Measurements from ENCODE around the gene PTCH2.
"Not testable (repeated sequence)": the region's sequence is repeated elsewhere in the genome, so short reads cannot be mapped to it uniquely, and the experiment has no call there.

PTCH2 gene

DNA sequence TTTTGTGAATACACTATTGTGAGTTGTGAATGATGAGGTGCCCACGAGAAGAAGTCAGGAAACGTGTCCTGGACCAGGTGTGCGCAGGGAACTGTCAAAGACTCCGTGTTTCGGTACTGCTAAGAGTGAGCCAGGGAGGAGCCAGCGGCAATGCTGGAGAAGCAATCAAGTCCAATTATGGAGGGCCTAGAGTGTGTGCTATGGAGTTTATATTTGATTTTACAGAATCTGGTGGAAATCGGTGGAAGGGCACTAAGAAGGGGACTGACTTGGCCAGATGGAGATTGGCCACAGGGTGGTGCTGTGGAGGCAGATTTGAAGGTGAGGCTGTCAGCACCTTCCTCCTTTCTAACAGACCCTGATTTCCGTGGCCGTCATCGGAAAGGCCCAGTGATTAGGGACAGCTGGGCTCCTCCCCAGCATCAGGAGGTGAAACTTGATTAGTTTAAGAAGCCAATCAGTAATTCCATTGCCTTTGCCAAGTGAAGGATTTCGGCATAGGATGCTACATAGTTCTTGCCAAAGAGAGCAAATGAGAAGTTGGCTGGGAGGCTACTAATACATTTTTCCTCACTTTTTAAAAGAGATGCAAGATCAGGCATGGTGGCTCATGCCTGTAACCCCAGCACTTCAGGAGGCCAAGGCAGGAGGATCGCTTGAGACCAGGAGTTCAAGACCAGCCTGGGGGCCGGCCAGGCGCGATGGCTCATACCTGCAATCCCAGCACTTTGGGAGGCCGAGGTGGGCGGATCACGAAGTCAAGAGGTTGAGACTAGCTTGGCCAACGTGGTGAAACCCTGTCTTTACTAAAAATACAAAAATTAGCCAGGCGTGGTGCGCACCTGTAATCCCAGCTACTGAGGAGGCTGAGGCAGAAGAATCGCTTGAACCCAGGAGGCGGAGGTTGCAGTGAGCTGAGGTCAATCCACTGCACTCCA lies 7.0 kb downstream of the PTCH2 start:
- DNase-seq = peak; percentile 89

DNA sequence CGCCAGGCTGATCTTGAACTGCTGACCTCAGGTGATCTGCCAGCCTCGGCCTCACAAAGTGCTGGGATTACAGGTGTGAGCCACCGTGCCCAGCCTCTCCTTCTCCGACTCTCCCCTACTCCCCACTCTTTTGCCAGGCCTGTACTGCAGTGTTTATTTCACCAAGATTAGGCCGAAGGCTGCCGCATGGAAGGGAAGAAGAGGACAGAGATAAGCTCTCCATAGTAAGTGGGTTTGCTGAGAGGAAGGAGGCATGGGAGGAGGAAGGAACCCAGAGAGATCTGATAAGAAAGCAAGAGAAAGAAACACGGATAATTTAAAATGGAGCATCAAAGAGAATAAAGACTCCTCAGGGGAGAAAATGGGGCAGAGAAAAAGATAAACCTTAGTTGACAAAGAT lies 8.7 kb downstream of the PTCH2 start:
- peak; percentile 43 for DNase-seq

DNA sequence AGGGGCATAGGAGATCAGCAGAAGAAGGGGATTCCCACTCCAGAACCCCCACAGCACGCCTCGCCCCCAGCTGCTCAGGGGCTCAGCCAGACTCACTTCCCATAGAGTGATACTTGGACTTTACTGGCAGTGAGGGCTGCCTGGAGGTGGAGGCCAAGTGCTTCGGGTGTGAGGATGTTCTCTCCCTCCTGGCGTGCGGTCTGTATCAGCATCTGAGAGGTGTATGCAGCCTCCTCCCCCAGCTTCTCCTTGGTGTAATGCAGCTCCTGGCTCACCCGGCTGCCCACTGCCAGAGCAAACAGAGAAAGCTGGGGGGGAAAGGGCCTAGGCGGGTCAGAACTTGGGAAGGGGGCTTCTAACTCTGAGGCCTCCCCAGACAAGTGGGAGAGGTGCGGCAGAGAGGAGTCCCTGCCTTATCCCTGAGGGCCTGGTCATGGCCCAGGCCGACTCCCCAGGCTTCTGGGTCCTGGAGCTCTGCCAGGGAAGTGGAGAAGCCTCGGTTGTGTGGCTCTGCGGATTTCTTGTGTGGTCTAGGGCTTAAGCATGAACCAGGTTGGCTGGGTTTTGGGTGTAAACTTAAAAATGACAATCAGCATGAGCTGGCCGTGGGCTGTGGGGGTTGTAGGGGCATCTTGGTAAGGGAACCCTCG lies 10.9 kb downstream of the PTCH2 start:
- DNase-seq = no peak

DNA sequence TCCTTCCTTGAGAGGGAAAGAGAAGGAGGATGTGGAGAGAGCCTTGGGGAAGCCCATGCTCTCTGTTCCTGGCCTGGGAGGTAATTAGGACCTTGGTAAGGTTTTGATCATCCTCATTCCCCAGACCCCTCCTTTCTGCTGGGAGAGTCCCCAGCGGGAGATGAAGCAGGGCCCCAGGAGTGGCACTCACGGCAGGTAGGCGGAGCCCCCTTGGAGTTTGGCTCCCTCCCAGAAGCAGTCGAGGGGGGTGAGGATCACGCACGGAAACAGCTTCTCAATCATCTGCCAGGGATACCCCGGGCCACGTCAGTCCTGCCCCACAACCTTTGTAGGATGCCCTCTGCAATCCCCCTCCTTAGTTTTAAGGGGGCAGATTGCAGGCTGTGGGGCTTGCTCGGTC lies 11.5 kb downstream of the PTCH2 start:
- no peak for DNase-seq

DNA sequence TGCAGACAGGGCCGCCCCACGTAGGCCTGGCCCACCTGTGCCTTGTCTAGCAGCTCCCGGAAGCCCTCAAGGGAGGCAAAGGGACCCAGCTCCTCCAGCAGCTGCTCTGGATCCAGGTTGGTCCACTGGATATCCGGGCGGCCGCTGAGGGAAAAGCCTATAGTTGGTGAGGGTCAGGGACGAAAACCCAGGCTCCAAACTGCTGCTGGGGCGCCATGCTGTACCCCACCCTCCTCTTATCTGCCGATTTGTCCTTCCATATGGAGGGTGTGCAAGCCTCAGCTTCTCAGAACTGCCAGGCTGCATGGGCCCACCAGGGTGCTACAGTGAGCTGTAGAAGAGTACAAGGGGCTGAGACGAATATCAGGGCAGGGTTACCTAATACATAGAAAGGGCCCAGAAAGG lies 12.2 kb downstream of the PTCH2 start:
- peak; percentile 32 for DNase-seq

DNA sequence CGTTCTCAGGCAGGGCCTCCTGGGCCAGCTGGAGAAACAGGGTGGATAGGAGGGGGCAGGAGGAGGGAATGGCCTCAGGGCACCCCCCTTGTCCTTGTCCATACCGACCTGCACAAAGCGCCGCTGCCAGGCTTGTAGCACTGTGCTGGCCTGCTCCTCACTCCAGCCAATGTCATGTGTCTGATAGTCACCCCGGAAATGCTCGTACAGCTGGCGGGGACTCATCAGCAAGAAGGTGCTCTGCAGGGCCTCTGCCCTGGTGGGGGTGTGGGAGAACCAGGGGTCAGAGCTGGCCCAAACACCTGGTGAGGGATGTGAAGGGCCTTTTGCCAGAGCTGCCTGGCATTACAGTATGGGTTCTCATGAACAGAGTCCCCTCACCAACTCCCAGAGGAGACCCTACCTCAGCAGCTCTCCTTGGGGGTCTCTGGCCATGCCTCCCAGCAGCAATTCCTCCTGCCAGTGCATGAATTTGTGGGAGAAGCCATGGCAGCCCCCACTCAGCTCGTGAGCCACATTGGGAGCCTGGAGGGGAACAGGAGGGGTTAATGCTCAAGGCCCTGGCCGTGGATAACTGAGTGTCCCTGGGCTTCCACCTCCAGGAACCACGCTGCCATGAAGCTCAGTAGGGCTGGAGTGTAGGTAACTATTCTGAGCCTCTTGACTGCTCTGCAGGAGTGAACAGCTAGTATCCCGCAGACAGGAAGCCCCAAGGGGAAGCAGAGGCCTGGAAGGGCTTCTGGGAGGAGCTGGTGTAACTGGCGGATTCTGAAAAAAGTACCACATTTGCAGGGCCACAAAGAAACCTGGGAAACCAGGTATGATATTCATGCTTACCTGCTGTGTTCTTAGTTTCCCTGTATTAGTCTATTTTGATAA lies 13.3 kb downstream of the PTCH2 start:
- no peak for DNase-seq

DNA sequence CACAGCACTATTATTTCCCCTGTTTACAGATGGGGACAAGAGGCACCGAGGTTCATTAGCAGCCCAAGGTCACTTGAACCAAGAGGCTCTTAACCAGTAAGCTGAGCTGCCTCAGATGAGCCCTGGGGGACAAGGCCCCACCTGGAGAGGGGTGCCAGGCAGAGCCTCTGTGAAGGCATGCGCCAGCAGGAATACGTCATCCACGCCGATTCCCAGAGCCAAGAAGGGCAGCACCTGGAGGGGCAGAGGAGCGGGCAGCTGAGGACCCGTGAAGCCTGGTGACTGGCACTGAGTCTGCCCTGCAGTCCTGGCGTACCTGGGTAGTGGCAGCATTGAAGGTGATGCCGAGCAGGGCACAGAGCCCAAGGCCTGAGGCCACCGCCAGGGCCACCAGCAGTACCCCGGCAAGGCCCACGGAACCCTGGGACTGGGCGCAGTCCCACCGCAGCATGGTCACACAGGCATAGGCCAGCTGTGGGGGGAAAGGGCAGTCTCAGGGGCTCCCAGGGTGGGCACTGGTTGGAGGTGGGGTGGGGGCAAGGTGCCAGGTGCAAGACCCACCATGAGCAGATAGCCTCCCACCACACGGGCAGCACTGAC lies 14.1 kb downstream of the PTCH2 start:
- DNase-seq = no peak

DNA sequence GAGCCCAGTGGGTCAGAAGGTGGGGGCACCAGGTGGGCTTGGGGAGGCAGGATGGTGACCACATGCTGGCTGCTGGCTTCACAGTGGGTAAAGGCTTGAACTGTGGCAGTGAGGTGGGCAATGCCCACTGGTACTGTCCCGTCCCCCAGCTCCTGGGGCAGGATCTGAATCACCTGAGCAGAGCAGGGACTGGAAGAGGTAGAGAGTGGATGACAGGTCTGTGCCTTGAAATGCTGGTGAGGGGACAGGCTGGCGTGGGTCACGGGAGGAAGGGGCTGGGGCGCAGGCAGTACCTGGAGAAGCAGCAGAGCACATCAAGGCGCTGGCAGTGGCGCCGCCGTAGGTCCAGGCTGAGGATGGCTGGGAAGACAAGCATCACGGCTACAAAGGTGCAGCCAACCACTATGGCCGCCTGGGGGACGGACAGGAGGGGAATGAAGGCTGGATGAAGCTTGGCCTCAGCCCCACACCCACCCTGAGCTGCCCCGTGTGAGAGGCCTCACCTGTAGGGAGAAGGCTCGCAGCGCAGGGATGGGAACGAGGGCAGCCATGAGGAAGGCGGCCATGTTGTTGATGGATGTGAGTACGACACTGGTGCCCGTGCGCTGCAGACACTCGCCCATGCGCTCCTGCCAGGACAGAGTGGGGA lies 14.9 kb downstream of the PTCH2 start:
- no peak for DNase-seq

DNA sequence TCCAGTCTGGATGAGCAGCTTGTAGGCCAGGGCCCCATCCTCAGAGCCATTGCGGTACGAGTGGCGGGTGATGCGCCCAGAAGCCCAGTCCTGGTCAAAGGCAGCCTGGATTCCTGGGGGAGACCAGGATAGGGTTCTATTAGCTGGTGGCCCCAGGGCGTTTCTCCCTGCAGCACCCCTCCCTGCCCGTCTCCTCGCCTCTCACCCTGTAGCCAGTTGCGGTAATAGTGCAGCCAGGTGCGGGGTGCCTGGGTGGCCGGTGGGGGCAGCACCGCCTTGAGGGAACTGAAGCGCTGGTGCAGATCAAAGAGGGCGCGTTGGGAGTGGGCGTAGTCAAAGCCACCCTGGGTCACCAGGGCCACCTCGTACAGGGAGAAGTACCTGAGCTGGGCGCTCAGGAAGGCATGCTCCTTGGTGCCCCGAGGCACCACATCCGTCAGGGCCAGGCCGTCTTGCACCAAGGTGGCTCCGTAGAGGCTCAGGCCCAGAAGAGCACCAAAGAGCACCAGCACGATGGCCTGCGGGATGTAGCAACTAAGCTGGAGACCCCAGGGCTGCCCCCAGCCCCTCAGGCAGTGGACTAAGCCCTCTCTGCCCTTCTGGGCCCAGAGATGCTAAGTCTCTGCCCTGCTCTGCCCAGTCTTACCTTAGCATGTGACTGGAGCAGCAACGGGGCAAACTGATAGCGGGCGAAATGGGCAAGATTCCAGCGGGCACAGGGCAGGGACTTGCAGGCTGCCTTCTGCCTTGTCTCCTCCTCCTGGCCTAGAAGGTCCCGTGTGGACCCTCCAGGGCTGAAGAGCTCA lies 15.7 kb downstream of the PTCH2 start:
- DNase-seq = no peak

DNA sequence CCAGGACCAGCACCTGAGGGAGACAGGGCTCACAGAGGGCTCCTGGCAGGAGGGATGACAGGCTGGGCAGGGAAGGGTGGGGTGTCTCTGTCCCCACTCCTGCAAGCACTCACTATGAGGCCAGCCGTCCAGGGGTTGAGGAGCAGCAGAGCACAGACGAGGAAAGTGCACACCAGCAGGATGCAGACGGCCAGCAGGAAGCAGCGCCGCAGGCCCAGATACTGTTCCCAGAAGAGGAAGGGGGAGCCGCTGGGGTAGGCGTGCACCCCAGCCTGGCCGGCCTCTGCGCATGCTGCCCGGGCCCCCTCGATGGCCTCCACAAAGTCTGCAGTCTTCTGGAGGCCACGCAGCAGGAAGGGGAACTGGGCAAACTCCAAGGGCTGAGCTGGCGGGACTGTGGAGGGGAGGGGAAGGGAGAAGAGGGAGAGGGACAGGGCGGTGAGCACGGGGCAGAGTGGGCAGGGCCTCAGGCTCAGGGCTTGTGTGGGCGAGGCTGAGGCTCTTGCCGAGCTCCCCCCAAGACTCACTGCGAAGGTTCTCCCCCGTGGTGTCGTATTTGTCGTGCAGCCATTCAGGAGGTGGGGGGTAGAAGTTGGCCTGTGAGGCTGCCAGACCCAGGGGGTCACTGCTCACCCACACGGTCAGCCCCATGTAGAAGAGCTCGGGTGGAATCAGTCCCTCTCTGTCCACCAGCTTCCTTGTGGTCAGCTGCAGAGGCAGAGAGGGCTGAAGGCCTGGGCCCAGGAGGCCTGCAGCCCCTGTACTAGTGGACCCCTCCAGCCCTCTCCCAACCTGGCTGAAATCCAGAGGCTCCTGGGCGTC lies 16.5 kb downstream of the PTCH2 start:
- DNase-seq = peak; percentile 28

DNA sequence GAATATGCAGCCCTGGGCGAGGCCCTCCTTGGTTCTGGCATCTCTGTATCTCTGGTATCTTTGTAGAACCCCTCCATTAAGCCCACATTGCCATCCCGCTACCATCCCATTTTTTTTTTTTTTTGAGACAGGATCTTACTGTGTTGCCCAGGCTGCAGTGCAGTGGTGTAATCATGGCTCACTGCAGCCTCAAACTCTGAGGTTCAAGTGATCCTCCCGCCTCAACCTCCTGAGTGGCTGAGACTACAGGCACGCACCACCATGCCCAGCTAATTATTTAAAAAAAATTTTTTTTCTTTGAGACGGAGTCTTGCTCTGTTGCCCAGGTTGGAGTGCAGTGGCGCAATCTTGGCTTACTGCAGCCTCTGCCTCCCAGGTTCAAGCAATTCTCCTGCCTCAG lies 18.7 kb downstream of the PTCH2 start:
- not testable (repeated sequence) for DNase-seq

DNA sequence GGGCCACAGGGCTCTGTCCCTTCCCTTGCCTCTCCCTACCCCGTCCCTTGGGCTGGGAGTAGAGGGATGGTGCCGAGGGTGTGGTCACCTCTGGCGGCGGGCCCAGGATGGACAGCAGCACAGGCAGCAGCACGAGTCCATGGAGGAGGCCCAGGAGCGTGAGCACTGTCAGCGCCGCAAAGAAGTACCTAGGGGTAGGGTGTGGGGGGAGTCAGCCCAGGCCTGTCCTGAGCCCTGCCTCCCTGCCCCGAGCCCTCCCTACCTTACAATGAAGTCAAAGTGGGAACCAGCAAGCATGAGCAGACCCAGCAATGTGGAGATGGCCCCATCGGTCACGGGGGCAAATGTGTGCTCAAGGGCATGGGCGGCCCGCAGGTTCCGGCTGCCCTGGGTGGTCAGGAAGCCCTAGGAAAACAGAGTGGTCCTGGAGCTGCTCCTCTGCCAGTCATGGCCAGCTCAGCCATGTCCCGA lies 20.0 kb downstream of the PTCH2 start:
- no peak for DNase-seq

DNA sequence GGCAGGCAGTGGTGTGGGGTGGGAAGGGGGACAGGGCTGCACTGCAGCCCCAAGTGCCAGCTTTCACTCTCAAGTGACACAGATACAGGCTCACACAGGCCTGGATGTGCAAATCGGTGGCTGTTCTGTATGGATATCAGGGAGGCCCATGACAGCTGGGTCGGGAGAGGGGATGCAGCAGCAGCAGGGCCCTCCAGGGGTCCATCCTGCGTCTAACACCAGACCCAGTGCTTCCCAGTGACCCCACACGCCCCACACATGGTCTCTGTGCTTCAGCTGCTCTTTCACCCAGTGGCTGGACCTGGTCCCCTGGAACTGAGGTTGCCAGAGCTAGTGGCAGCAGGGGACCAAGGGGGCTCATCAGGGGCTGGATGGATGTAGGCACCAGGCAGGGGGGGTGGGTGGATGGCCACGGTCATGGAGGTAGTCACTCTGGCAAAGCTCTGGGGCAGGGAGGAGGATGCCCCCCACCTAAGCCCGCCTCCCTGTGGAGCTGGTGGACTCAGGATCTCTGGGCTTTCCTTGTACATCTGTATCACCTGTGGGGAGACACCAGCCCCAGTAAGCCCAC lies 20.8 kb downstream of the PTCH2 start:
- no peak for DNase-seq

DNA sequence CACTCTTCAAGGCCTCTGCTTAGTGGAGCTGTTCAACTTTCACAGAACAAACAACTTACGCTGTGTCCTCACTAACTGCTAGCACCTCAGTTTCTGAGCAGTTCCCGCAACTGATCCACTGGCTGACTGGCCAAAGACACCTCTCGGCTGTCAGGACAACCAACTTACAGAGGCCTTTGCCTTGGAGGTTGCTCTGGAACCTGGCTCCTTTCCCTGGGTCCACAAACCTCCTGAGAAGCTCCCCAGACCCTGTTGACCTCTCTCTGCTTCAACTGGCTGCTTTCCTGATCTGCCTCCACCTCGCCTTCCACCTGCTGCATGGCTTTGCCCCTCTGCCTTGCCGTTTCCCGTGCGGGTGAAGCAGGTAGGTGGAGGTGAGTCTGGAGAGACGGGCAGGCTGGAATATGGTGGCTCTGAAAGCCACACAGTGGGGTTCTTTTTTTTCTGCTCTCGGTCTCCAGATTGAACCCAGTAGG lies 21.8 kb downstream of the PTCH2 start:
- DNase-seq = no peak

DNA sequence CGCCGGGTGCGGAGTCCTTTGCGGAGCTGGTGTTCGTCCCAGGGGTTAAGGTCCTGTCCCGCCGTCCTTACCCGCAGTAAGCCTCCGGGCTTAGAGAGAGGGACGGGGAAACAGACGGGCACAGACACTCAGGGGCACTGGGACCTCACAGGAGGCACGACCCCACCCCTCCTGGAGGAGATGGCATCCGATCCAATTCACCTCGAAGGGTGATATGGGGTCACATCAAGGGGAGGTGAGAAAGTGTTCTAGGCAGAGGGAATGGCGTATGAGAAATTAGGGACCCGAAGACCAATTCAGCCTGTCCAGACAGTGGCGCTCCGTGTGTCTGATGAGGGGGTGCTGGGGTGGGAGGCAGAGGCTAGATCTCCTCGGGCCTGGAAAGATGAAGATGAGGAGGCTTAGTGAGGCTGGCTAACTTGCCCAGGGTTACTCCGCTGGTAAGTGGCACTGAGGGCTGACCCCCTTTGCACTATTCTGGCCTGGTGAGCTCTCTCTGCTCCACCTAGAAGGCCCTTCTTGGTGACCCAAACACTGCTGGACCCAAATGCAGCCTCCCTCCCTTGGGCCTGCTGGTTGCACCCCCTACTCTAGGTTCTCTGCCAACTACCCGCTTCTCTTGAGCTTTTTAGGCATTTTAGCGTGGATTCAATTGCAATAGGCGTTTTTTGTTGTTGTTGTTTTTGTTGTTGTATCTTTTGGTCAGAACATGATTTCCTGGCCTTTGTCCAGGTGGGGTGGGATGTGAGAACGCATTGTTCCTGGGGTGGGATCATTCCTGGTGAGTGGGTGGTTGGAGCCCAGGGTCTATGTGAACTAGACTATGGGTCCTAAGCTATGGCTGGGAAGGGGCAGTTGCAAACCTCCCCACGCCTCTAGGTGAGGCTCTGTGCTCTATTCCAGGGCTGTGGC lies 22.5 kb downstream of the PTCH2 start:
- DNase-seq = no peak

DNA sequence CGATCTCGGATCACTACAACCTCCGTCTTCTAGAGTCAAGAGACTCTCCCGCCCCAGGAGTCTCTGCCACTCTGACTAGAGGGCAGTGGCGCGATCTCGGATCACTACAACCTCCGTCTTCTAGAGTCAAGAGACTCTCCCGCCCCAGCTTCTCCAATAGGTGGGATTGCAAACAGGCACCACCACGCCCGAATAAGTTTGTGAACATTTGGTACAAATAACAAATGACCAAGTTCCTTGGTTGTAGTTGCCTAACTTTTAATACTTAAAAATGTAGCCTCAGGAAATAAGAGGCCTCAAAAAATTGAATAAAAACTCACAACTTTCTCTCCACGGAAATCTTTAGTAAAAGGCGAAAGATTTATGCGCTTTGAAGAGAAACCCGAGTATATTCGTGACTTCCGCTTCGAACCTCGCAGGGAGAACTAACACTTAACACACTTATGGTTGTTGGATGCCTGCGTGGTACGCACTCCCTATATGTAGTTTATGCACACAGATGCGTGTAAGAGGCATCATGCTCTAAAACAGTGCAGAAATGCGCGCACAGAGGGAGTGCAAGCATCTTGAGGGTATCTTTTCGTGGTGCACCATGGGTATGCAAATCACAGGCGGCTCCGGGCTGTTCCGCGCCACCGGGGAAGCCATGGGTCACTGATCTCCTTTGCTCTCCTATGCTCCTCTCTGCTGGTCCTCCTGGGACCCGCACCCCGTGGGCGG lies 23.3 kb downstream of the PTCH2 start:
- DNase-seq = peak; percentile 98

DNA sequence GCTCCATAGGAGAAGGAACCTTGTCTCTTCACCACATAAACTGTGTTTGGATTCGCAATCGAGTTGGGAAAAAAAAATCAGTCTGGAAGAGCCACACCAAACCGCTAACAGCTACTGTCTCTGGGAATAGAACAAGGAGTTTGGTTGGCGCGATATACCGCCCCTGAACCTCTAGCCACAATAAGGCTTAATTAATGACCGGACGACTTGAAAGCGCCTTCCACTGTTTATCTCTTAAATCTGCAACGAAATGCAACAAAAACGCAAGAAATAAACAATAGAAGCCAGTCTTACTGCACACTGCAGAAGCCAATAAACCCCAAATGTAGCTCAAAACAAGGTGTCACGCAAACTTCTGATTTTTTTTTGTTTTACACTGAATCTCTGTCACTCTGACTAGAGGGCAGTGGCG lies 23.9 kb downstream of the PTCH2 start:
- no peak for DNase-seq
